Bronchial epithelial cell (primary cell): Measurements from ENCODE around the gene PTH1R. TPM values are rescaled to one million over a fixed set of nuclear protein-coding genes. Genes with fewer than 3 reads are reported as not detected.
A peak's percentile ranks its signal among the peaks of the same experiment; 100 is the strongest.

Source experiments
- DNase-seq: peaks from one replicate; pipeline ENCODE4 v3.0.0-alpha.2; 2010; ENCODE audit warnings: low read depth
- FAIRE-seq: peaks from 2 replicates; lab custom pipeline; 2011; peaks lifted over from hg19 to GRCh38; lab: Jason Lieb, UNC
- H3K27me3 ChIP-seq: 2 replicates; pipeline ENCODE4 v1.5.1; 2011; ENCODE audit warnings: low read length; ENCODE audit not compliant: control insufficient read depth, insufficient read depth
- H3K36me3 ChIP-seq: 2 replicates; pipeline ENCODE4 v1.5.1; 2011; ENCODE audit warnings: low read length; ENCODE audit not compliant: control insufficient read depth, insufficient read depth
- H3K4me3 ChIP-seq: 2 replicates; pipeline ENCODE4 v1.5.1; 2011; ENCODE audit warnings: mild to moderate bottlenecking, low read depth, low read length, control low read depth
- CTCF ChIP-seq: IDR thresholded peaks from 2 replicates; pipeline ENCODE4 v1.5.1; 2011; ENCODE audit warnings: mild to moderate bottlenecking, moderate library complexity, low read length, control low read depth, inconsistent platforms; ENCODE audit not compliant: insufficient read depth, severe bottlenecking
- total RNA-seq: library from RNA; depleted of rRNA; stranded (reverse); fragments of >200 nt; gene quantifications from 2 replicates; pipeline ENCODE4 v1.2.1, GENCODE V29; 2014

The PTH1R gene
- total RNA-seq, 1 donor from 2014 or later, result not detected

GRCh38 chr3:46946416-46946815 is 68.9 kb downstream of the PTH1R start:
- no peak for TF ChIP-seq CTCF
- DNase-seq (peak; percentile 92), FAIRE-seq (peak; percentile 68)
- H3K36me3 ChIP-seq, result peaks cover 1% of the 10 kb centered on the region
- H3K27me3 ChIP-seq, result no peaks in the 10 kb centered on the region
- H3K4me3 ChIP-seq, result no peak overlapping the region

- DNase-seq (peak; percentile 47), FAIRE-seq (no peak)
- TF ChIP-seq CTCF, result no peak
- peaks cover 1% of the 10 kb centered on the region for H3K36me3 ChIP-seq
- H3K4me3 ChIP-seq, result no peak overlapping the region
- no peaks in the 10 kb centered on the region for H3K27me3 ChIP-seq
Measured at GRCh38 chr3:46946856-46947545, 69.5 kb downstream of the PTH1R start.

GRCh38 chr3:46947546-46947901 is 70.0 kb downstream of the PTH1R start:
- no peak for FAIRE-seq

GRCh38 chr3:46947981-46948791 is 70.7 kb downstream of the PTH1R start:
- Histone ChIP-seq H3K27me3 (no peaks in the 10 kb centered on the region), H3K4me3 (no peak overlapping the region), H3K36me3 (peaks cover 1% of the 10 kb centered on the region)
- TF ChIP-seq CTCF, result no peak
- FAIRE-seq, result peak; percentile 96
- DNase-seq, result peak; percentile 97

More at GRCh38 chr3:46947546-46947901, 70.0 kb downstream of the PTH1R start:
- no peaks in the 10 kb centered on the region for H3K27me3 ChIP-seq
- H3K36me3 ChIP-seq, result peaks cover 1% of the 10 kb centered on the region
- no peak for TF ChIP-seq CTCF
- no peak for DNase-seq
- no peak overlapping the region for H3K4me3 ChIP-seq

GRCh38 chr3:46948830-46949671 is 71.5 kb downstream of the PTH1R start:
- Histone ChIP-seq H3K4me3 (no peak overlapping the region), H3K27me3 (no peaks in the 10 kb centered on the region), H3K36me3 (peaks cover 1% of the 10 kb centered on the region)
- DNase-seq (no peak), FAIRE-seq (no peak)
- no peak for TF ChIP-seq CTCF
